Ovary (tissue), 9 donors: Measurements from ENCODE around the gene APBB2. TPM values are rescaled to one million over a fixed set of nuclear protein-coding genes. Genes with fewer than 3 reads are reported as not detected.

Experiments
- DNase-seq, 5 donors: peaks; one replicate each; pipeline ENCODE4 v3.0.0-alpha.2; 2019 to 2020
- H3K27ac ChIP-seq, 2 donors: fragments of 200-600 bp; one replicate each; pipeline versions ENCODE4 v1.5.1 to v1.8.0; 2019 to 2022
- H3K27me3 ChIP-seq: fragments of 200-600 bp; one replicate; pipeline ENCODE4 v1.8.0; 2022
- H3K36me3 ChIP-seq: fragments of 200-600 bp; sonication (generic); one replicate; pipeline ENCODE4 v1.5.1; 2019
- H3K4me1 ChIP-seq: one replicate; pipeline ENCODE4 v1.8.1; 2013; ENCODE audit warnings: mild to moderate bottlenecking, moderate library complexity; ENCODE audit not compliant: insufficient read depth
- H3K4me3 ChIP-seq: fragments of 200-600 bp; sonication (generic); one replicate; pipeline ENCODE4 v1.5.1; 2017
- H3K9me3 ChIP-seq, 2 donors: fragments of 200-600 bp in 1 of 2; sonication (generic) in 1 of 2; one replicate each; pipeline versions ENCODE4 v1.5.1 to v1.8.1; 2013 to 2019; ENCODE audit warnings: mild to moderate bottlenecking in 1 of 2, moderate library complexity in 1 of 2
- CTCF ChIP-seq, 3 donors: fragments of 450-650 bp in 2 of 3; fragments of 200-600 bp in 1 of 3; IDR thresholded peaks; one replicate each; pipeline versions ENCODE4 v1.5.1 to v1.8.0; 2016 to 2022; ENCODE audit warnings: antibody characterized with exemption in 3 of 3, mild to moderate bottlenecking in 1 of 3
- EP300 ChIP-seq: sonication (generic); formaldehyde crosslinking; IDR thresholded peaks from one replicate; pipeline ENCODE4 v1.6.1; 2017; ENCODE audit warnings: antibody characterized with exemption
- POLR2A ChIP-seq: fragments of 450-650 bp; IDR thresholded peaks from one replicate; pipeline ENCODE4 v1.6.1; 2017; ENCODE audit warnings: antibody characterized with exemption, mild to moderate bottlenecking, moderate library complexity
- WGBS, 3 donors: extraction: QIAGEN DNeasy Blood & Tissue Kit in 1 of 3; methylation state at CpG; one replicate each; pipeline versions ENCODE4 v1.1.5 to v1.1.7; 2013 to 2017; 5-methylcytosine and 5-hydroxymethylcytosine counted together
- intact Hi-C, 4 donors: fragments of 100-400 bp; cut with DNase I; formaldehyde crosslinking; loops; one replicate each; pipeline versions ENCODE4 v1.11.0 to v1.15.1; 2022 to 2023
- polyA plus RNA-seq, 2 donors: library from polyadenylated mRNA; stranded (reverse); fragments of 200-250 nt in 1 of 2; fragments of 350-450 nt in 1 of 2; fragmentation: Illumina TruSeq in 1 of 2; extraction: RNeasy Lipid Tissue Mini Kit (QIAGEN cat#74804) in 1 of 2; gene quantifications; one replicate each; pipeline ENCODE4 v1.2.3, GENCODE V29; 2013 to 2014
- total RNA-seq, 7 donors: library from RNA; depleted of rRNA in 2 of 7; stranded (reverse); fragments of >200 nt in 2 of 7; fragmentation: NEBNext Ultra II Directional in 3 of 7; extraction: Animal tissue kit (Norgen Biotek cat#: 25700) in 3 of 7; gene quantifications; one replicate each; pipeline versions ENCODE4 v1.1.0 to v1.2.4, GENCODE V29; 2016 to 2023
- donor health status: DM: no; HTN: no; CAD: no; lungs with moderate emphysema.
- donor health status: DM: no; HTN: no; CAD: no.
- donor health status: Bipolar disorder and iron deficiency.
- donor health status: DM: yes; HTN: yes; CAD: no.
- donor health status: DM: no; HTN: no; CAD: no.
- donor health status: DM: yes; HTN: yes; CAD: no.

The APBB2 gene
- total and polyA plus RNA-seq, 9 donors, result 30.9 to 163 (median 80.1) TPM

DNA sequence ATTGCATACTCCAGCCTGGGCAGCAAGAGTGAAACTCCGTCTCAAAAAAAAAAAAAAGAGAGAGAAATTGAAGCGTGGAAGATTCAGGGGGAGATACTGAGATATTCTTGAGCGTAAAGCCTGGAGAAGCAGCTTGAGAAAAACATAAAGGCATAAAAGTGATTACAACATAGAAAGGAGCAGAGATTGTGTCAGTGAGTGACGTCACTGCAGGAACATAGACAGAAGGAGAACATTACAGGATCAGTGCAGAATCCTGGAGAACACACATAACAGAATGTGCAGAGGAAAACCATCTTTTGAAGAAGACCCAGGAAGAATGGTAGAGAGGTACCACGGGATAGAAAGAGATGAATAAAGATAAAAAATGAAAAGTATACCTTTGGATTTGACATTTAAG, 147.0 kb downstream of the APBB2 start:
- Histone ChIP-seq H3K4me1 (peaks cover 23% of the 10 kb centered on the region), H3K9me3 (no peaks in the 10 kb centered on the region), H3K27ac (no peak overlapping the region), H3K36me3 (no peaks in the 10 kb centered on the region), H3K27me3 (no peaks in the 10 kb centered on the region), H3K4me3 (no peak overlapping the region)
- TF ChIP-seq EP300 (no peak), POLR2A (no peak), CTCF (IDR thresholded peaks at IDR 0.05) (no peak)
- intact Hi-C loops, result no loop called here
- WGBS, 3 donors, result 90 to 94% (median 91%) methylated on average over 5 of the region's 5 CpGs
- no peak for DNase-seq

GRCh38 chr4:41066049-41066448, 148.3 kb downstream of the APBB2 start:
- H3K4me1 ChIP-seq, result peaks cover 28% of the 10 kb centered on the region
- H3K9me3 ChIP-seq, result no peaks in the 10 kb centered on the region
- TF ChIP-seq EP300 (no peak), POLR2A (no peak), CTCF (IDR thresholded peaks at IDR 0.05) (no peak)
- 73 to 86% (median 80%) methylated on average over 4 of the region's 4 CpGs for WGBS, 3 donors
- H3K27me3 ChIP-seq, result no peaks in the 10 kb centered on the region
- intact Hi-C loops, result no loop called here
- no peak overlapping the region for H3K4me3 ChIP-seq
- H3K36me3 ChIP-seq, result no peaks in the 10 kb centered on the region
- no peak overlapping the region for H3K27ac ChIP-seq
- DNase-seq, result no peak

GRCh38 chr4:41065434-41066006, 148.8 kb downstream of the APBB2 start:
- Histone ChIP-seq H3K4me1 (peaks cover 31% of the 10 kb centered on the region), H3K36me3 (no peaks in the 10 kb centered on the region), H3K27ac (no peak overlapping the region), H3K4me3 (no peak overlapping the region), H3K9me3 (no peaks in the 10 kb centered on the region), H3K27me3 (no peaks in the 10 kb centered on the region)
- no peak for DNase-seq
- TF ChIP-seq POLR2A (no peak), CTCF (IDR thresholded peaks at IDR 0.05) (no peak), EP300 (no peak)
- intact Hi-C loops, result no loop called here
- 92 to 95% (median 93%) methylated on average over 5 of the region's 5 CpGs for WGBS, 3 donors

- Histone ChIP-seq H3K4me3 (no peak overlapping the region), H3K4me1 (peaks cover 33% of the 10 kb centered on the region), H3K27me3 (no peaks in the 10 kb centered on the region), H3K9me3 (no peaks in the 10 kb centered on the region), H3K27ac (peak overlapping the region in 1 of 2 donors; percentile 12), H3K36me3 (no peaks in the 10 kb centered on the region)
- DNase-seq, result no peak
- no peak for TF ChIP-seq POLR2A
- 73 to 87% (median 74%) methylated on average over 3 of the region's 3 CpGs for WGBS, 3 donors
- intact Hi-C loops, result no loop called here
Observed at GRCh38 chr4:41064953-41065352, 149.4 kb downstream of the APBB2 start.

GRCh38 chr4:41061482-41062185, 152.7 kb downstream of the APBB2 start:
- 26 to 39% (median 35%) methylated on average over 5 of the region's 5 CpGs for WGBS, 3 donors
- Histone ChIP-seq H3K36me3 (no peaks in the 10 kb centered on the region), H3K4me1 (peaks cover 28% of the 10 kb centered on the region), H3K4me3 (no peak overlapping the region), H3K27me3 (no peaks in the 10 kb centered on the region), H3K27ac (no peak overlapping the region), H3K9me3 (no peaks in the 10 kb centered on the region)
- intact Hi-C loops, result no loop called here
- DNase-seq, result no peak
- TF ChIP-seq EP300 (no peak), POLR2A (no peak), CTCF (IDR thresholded peaks at IDR 0.05) (no peak)
